HK-2 (cell line): ENCODE results near the gene SUSD1.
"Not testable (repeated sequence)": the region's sequence is repeated elsewhere in the genome, so short reads cannot be mapped to it uniquely, and the experiment has no call there.

Source experiments
- DNase-seq: peaks from one replicate; pipeline ENCODE4 v3.0.0-alpha.2; 2018; ENCODE audit not compliant: unreplicated experiment

Gene SUSD1

DNA sequence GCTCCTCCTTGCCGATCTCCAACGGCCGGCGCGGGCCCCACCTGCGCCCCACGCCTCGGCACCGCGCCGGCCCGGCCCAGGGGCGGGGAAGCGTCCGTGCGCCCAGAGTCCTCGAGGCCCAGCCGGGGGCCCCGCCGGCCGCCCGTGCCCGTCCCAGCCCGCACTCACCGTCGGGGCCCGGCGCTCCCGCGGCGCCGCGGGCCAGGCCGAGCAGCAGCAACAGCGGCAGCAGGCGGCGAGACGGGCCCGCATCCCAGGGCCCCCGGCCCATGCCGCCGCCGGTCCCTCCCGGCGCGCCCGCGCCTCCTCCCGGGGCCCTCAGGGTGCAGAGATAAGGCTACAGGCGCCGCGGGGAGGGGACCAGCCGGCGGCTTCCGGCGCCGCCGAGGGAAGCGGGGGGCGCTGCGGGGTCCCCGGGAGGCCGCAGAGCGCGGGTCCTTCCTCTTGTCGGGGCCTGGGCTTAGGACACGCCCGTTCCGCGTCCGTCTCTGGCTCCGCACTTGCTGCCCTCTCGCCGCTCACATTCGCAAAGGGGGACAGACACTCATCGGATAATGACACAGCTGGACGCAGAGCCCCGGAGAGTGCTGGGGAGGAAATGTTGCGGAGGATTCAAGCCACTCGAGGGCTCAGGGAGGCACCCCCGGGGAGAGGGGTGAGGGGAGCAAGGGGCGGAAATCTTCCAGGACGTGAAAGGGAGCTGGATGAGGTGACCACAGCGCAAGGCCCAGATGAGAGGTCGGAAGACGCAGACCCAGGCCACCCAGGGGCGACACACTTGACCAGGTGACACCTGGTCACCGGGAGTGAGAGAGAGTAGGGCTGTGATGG, at the start of gene SUSD1:
SUSD1 (minus strand) TSS at position 333 of the 831 bp plus-strand sequence; CDS start at position 271, 62 bp downstream.
- DNase-seq: peak; percentile 39

DNA sequence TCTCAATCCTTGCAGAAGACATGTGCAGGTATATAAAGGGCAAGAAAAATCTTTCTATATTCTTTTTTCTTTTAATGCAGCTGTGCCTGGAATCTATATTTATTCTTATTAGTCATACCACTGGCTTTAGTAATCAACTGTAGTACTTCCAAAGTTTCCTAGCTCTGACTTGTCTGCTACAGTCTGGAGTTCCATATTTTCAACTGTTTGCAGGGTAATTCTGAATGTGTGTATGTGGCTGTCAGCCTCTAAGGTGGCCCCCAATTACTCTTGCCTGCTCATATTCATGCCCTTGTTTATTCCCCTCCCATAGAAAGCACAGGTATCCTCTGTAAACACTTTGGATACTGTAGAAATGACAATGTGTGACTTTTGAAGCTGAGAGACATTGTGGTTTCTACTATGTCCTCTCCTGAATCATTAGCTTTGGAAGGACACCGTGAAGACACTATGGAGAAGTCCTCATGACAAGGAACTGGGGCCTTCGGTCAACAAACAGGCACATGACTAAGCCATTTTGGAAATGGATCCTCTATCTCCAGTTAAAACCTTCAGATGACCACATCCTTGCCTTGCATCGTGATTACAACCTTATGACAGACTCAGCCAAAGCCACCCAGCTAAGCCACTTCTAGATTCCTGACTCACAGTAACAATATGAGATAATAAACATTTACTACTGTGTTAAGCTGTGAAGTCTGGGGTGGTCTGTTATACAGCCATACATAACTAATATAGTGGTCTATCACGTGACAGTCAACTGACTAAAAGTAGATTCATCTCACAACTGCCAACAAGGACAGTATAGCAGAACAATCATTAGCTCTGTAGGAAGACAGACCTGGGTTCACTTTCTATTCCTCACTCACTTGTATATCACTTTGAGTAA, 49.5 kb upstream of the SUSD1 start:
- DNase-seq: no peak

DNA sequence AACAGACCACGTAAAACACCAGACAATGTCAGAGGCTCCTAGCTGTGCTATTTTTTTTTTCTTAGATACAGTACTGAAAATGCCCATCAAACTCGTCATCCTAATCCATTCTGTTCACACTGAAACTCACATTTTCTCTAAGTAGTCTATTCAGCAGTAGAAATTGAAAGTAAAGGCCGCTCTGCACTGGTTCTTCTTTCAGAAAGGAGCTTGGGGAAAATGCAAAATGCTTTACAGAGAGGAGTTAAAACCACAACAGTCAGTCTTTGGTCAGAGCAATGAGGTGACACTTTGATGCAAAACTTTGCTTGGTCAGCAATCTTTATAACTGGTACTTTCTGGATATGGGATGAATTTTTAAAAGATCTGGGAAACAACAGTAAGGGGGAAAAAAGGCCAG, 43.8 kb upstream of the SUSD1 start:
- DNase-seq: no peak

DNA sequence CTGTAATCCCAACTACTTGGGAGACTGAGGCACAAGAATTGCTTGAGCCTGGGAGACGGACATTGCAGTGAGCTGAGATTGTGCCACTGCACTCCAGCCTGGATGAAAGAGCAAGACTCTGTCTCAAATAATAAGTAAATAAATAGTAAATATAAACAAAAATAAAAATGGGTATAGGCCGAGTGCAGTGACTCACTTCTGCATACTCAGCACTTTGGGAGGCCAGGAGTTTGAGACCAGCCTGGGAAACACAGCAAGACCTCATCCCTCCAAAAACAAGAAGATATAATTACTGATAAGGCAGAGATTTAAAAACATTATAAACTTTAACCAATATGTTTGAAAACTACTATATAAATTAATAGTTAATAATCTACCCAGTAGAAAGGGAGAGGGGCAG, 37.8 kb upstream of the SUSD1 start:
- DNase-seq: no peak

DNA sequence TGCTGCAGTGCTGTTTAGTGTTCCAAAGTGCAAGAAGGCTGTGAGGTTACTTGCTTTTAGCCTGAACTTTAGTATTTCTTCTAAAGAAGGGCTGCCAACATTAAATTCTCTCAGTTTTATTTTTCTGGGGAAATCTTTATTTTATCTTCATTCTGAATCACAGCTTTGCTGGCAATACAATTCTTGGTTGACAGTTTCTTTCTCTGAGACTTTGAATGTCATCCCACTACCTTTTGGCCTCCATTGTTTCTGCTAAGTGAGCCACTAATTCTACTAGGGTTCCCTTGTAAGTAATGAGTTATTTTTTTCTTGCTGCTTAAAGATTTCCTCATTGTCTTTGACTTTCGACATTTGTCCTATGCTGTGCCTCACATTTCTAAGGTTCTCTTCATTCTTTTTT, 32.4 kb upstream of the SUSD1 start:
- DNase-seq: no peak

DNA sequence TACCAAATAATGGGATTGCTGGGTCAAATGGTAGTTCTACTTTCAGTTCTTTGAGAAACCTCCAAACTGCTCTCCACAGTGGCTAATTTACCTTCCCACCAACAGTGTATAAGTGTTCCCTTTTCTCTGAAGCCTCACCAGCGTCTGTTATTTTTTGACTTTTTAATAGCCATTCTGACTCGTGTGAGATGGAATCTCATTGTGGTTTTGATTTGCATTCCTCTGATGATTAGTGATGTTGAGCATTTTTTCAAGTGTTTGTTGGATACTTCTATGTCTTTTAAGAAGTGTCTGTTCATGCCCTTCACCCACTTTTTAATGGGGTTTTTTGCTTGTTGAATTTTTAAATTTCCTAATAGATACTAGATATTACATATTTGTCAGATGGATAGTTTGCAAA, 28.4 kb upstream of the SUSD1 start:
- DNase-seq: no peak

DNA sequence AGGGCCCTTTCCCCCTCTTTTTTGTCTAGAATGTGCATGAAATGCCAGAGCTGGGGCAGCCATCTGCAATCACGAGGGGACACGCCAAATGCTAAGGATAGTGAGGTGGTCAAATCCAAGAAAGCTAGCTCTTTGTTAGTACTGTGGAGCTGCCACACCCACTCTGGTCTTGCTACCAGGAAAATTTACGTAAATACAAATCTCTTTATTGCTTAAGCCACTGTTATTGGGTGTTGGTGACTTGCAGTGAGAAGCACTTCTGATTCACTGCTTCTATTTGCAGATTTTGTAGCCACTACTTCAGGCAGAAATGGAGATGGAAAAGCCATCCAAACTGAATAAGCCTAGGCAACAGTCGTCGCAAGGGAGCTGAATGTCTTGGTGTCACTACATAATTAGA, 25.6 kb upstream of the SUSD1 start:
- DNase-seq: no peak

DNA sequence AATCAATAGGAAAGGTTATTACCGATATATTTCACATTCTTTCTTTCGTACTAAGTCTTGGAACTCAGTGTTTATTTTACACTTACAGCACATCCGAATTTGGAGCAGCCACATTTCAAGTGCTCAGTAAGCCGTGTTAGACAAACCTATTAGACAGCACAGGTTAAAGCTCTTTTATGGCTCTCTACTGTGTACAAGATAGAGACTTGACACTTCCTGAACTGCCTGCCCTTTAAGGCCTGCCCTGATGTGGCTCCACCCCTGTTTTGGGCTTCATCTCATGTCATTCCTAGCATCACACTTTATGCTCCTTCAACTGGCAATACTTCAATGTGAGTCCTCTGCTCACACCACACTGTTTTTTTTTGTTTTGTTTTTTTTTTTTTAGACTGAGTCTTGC, 23.5 kb upstream of the SUSD1 start:
- DNase-seq: no peak

DNA sequence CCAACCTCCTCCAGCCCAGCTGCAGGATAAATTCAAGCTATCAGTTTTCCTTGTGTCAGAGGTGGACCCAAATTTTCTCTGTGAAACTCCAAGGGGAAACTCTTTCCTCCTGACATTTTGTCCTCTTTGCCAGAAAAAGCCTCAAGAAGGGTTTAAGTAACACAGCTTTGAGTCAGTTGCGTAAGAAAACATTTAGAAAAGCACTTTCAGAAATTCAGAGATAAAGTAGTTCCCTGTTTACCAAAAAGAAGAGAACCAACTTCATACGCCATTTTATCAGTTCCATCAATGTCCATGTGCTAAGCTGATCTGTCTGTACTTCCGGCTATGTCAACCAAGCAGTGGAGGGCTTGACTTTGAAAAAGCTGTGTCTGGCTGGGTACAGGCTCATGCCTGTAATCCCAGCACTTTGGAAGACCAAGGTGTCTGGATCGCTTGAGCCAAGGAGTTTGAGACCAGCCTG, 19.9 kb upstream of the SUSD1 start:
- DNase-seq: no peak

DNA sequence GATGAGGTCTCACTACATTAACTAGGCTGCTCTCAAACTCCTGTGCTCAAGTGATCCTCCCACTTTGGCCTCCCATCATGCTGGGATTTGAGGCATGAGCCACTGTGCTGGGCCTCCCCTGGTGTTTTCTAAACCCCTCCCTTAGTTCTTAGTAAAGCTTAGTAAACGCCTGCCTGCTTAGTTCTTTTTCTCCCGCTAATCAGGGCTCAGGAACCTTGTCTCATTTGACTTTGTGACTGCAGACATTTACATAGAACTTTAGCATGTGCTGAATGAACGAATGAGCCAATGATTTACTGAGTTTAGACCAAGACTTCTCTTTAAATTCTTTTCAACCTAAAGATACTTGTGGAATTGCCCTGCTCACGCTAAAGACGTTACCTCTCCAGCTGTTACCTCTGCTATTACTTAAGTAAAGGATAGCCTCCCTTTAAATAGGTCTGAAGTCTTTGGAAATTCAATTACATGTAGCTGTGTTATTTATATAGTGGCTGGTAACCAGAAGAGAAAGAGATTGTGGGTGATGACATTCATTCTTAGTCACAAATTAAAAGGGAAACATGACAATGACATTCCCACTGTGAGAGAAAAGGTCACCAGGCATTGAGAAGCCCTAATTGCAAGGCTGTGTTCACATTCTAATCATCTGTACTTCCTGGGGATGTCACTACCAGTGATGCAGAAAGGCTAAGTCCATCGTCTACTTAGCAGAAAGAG, 18.6 kb upstream of the SUSD1 start:
- DNase-seq: no peak

DNA sequence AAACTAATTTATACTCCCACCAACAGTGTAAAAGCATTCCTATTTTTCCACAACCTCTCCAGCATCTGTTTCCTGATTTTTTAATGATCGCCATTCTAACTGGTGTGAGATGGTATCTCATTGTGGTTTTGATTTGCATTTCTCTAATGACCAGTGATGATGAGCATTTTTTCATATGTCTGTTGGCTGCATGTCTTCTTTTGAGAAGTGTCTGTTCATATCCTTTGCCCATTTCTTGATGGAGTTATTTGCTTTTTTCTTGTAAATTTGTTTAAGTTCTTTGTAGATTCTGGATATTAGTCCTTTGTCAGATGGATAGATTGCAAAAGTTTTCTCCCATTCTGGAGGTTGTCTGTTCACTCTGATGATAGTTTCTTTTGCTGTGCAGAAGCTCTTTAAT, 15.2 kb upstream of the SUSD1 start:
- not testable (repeated sequence) for DNase-seq

DNA sequence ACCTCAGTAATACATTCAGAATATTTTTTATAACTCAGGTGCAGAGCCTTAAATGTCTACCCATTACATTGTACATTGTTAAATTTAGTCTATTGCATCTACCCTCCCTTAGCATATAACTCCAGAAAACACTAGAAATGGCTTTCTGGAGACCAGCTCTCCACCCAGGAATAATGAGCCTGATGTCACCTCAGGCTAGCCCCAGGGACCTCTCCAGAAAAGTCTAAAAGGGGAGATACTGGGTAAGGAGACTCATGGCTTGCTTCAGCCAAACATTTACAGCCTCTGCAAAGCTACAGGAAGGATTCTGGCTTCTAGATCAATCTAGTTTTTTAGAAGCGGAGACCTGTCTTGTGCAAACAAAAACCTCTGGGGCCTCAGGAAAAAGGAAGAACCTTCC, 13.8 kb upstream of the SUSD1 start:
- no peak for DNase-seq

DNA sequence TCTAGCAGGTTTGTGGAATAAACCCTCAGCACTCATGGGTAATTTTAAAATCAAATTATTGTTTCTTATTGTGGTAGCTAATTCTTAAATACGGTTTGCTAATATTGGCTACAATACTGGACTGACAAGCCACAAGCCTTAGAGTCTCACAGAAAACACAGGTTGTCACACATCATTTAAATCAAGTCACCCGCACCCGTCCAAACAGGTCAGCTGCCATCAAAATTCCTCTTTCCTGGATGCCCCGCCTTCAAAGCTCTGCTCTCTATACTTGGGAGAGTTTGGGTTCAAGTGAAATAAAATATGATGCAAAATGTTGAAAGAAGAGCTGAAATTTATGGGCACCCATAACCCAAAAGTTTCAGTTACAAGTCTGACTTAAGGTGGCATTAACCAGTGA, 12.3 kb upstream of the SUSD1 start:
- DNase-seq: no peak

DNA sequence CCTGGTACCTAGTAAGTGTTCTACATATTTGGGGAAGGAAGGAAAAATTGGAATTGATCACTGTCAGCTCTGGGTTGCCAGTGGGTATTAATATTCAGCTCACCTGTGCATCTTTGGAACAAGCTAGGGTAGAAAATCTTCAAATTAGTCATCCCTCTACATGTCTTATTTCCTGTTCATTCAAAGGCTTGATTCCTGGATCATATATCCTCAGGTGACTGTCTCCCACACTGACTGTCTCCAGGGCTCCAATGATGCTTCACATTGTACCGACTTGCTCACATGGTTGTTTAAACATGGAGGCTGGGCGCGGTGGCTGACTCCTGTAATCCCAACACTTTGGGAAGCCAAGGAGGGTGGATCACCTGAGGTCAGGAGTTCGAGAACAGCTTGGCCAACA, 11.6 kb upstream of the SUSD1 start:
- DNase-seq: no peak

DNA sequence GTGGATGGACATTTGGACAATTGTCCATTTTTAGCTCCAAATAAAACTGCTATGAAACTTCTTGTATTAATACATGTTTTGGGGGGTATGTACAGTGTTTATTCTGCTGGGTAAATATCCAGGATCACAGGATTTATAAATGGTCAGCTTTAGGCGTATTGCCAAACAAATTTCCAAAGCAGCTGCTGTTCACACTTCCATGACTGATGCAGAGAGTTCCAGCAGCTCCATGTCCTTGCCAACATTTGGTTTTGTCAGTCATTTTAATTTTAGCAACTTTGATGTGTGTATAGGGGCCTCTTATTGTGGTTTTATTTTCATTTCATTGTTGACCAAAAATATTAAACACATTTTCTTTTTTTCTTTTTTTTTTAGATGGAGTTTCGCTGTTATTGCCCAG, 9.8 kb upstream of the SUSD1 start:
- DNase-seq: no peak

DNA sequence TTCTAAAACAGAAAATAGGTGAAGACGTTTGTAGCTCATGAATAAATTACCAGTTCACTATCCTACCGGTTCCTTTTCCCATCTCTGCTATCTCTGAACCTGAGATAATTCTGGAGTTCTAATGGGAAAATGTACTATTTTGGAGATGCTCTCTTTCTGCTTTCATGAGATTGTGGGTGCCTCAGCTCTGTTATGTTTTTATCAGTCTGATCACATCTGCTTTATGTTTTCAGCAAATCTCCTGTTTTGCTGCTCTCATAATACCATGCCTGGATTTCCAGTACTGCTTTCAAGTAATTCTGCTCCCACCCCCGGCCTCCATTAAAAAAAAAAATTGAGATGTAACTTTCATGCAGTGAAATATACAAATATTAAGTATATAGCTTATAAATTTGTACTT, 9.1 kb upstream of the SUSD1 start:
- no peak for DNase-seq

DNA sequence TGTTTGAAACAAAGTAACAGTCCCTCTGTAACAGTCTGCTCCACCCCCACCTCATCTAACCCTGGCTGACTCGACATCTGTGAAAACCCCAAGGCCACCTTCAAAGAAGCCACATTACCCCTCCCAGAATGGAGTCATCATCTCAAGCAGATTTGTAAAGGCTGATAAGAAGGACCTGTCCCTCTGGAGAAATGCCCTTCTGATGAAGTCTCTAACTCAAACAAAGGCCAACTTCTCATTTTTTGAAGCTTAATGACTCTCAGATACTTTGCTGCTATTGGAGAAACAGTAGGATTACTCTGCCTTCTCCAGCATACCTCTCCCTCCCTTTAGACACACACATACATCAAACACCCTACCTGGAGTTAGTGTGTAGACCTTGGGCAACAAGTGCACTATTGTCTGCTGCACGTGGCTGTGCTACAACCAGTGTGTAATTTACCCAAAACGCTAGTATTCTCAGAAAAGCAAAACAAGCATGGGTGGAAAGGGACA, 5.3 kb upstream of the SUSD1 start:
- DNase-seq: no peak

DNA sequence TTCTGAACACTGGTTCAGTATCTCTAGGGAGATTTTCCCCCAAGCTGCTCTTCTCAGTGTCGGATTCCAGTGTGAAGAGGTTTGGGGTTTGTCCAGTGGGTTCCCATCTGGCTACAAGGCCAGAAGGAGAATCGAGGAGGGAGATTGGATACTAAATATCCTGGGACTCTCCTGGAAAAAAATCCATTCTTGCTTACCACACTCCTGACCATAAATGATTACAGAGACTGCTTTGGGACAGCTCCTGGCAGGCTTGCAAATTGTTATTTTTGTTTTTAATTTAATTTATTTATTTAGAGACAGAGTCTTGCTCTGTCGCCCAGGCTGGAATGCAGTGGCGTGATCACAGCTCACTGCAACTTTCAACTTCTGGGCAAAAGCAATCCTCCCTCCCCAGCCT, 4.7 kb upstream of the SUSD1 start:
- DNase-seq: no peak

DNA sequence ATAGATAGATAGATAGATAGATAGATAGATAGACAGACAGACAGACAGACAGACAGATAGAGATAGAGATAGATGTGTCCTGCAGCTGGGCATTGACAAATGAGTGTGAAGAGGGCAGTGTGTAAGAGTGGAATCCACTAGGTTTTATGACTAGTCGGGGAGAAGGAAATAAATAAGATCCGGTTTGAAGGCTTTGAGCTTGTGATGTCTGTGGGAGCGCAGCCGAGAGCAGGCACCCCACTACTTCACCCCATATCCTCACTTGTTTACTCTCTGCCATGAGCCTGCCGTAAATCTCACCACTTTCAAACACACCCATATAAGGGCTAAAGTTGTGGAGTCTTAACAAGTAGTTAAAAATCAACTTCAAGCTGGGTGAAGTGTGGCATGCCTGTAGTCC, 1.4 kb upstream of the SUSD1 start:
- DNase-seq: no peak

DNA sequence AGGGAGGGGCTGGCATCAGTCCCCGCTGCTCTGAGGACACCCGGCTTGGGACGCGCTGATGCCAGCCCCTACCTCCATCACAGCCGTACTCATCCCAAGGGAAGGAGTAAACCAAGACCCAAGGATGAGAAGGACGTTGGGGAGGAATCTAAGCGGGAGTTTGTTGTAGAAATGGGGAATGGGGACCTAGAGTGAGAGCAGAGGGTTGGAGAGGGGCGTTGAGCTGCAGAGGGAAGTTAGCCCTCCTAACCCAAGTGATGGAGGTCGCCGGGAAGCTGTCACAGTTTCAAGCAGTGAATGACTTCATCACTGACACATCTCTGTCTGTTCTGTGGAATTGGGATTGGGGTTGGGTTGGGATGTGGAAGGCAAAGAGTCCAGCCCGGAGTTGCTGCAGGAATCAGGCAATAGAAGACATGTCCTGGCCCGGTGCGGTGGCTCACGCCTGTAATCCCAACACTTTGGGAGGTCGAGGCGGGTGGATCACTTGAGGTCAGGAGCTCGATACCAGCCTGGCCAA, 759 bp upstream of the SUSD1 start:
- DNase-seq: no peak

DNA sequence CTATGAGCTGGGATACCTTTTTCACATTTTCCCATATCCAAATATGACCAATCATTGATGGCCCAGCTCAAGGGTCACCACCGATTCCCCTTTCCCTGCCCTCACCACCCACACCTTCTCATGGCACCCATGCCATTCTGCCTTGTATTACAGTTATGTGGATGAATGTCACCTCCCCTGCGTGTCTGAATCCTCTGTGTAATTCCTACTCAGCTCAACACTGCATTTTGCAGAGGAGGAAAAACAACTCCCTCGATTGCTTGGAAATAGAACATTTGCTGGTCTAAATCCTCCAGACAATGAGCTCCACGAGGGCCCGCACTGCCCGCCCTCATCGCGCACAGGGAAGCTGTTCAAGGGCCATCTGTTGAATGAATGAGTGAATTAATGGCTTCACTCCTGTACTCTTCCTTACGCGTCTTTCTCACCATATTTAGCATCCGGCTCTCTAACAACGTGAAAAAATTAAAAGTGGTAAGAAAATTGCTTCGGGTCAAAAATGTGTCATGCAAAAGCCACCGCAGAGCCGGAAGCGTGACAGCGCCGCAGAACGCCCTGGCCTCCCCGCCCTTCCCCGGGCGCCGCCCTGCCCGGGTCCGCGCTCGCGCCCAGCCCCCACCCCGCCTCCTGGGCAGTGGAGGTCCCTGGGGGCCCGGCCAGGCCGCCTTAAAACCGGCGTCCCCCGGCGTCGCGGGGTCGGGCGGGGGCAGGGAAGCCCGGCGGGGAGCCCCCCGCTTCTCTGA, 704 bp downstream of the SUSD1 start:
- DNase-seq: peak; percentile 68
